Esophagus muscularis mucosa (tissue), 4 donors: ENCODE measurements around the gene DOK7. TPM values are rescaled to one million over a fixed set of nuclear protein-coding genes. Genes with fewer than 3 reads are reported as not detected.

Source experiments
- DNase-seq: peaks from one replicate; pipeline ENCODE4 v3.0.0-alpha.2; 2017; ENCODE audit errors: extremely low spot score
- H3K27ac ChIP-seq, 4 donors: fragments of 200-600 bp; sonication (generic); replicated peaks in 1 of 4; 1 replicate in 3 of 4; 2 replicates in 1 of 4; pipeline ENCODE4 v1.5.1; 2016 to 2019; ENCODE audit warnings: mild to moderate bottlenecking in 1 of 4
- H3K27me3 ChIP-seq, 4 donors: fragments of 200-600 bp; sonication (generic); one replicate each; pipeline versions ENCODE4 v1.5.1 to v1.6.0; 2016 to 2019
- H3K36me3 ChIP-seq, 4 donors: fragments of 200-600 bp; sonication (generic); one replicate each; pipeline ENCODE4 v1.5.1; 2016 to 2019
- H3K4me1 ChIP-seq, 4 donors: fragments of 200-600 bp; sonication (generic); one replicate each; pipeline ENCODE4 v1.5.1; 2016 to 2019
- H3K4me3 ChIP-seq, 4 donors: fragments of 200-600 bp; sonication (generic); 1 replicate in 2 of 4; 2 replicates in 2 of 4; pipeline ENCODE4 v1.5.1; 2016 to 2019; ENCODE audit warnings: mild to moderate bottlenecking in 4 of 4, moderate library complexity in 1 of 4
- H3K9me3 ChIP-seq, 4 donors: fragments of 200-600 bp; sonication (generic); 1 replicate in 3 of 4; 2 replicates in 1 of 4; pipeline ENCODE4 v1.5.1; 2016 to 2019
- EP300 ChIP-seq: sonication (generic); formaldehyde crosslinking; IDR thresholded peaks from one replicate; pipeline ENCODE4 v1.6.1; 2017; ENCODE audit warnings: antibody characterized with exemption
- POLR2A ChIP-seq: fragments of 450-650 bp; IDR thresholded peaks from one replicate; pipeline ENCODE4 v1.6.1; 2017; ENCODE audit warnings: antibody characterized with exemption, moderate library complexity, mild to moderate bottlenecking, low read depth
- POLR2AphosphoS5 ChIP-seq, 2 donors: sonication (generic); formaldehyde crosslinking; IDR thresholded peaks; one replicate each; pipeline ENCODE4 v1.6.1; 2017; ENCODE audit warnings: antibody characterized with exemption in 2 of 2
- WGBS: methylation state at CpG from one replicate; pipeline ENCODE4 v1.1.5; 2018; 5-methylcytosine and 5-hydroxymethylcytosine counted together
- intact Hi-C: fragments of 100-400 bp; cut with DNase I; formaldehyde crosslinking; loops from one replicate; pipeline ENCODE4 v1.15.1; 2023
- total RNA-seq, 4 donors: library from RNA; depleted of rRNA; stranded (reverse); fragments of >200 nt; gene quantifications; one replicate each; pipeline versions ENCODE4 v1.1.0 to v1.2.1, GENCODE V29; 2016
- TF ChIP-seq, protein P1 (sequence below), 3 experiments: fragments of 200-600 bp in 2 of 3; fragments of 450-650 bp in 1 of 3; sonication (generic) in 2 of 3; IDR thresholded peaks; one replicate each; pipeline ENCODE4 v1.5.1; 2017 to 2019; ENCODE audit warnings: antibody characterized with exemption in 3 of 3, mild to moderate bottlenecking in 2 of 3, moderate library complexity in 1 of 3

Gene DOK7
- total RNA-seq, 4 donors from 2014 or later, result 0.50 to 1.7 (median 1.4) TPM

DNA sequence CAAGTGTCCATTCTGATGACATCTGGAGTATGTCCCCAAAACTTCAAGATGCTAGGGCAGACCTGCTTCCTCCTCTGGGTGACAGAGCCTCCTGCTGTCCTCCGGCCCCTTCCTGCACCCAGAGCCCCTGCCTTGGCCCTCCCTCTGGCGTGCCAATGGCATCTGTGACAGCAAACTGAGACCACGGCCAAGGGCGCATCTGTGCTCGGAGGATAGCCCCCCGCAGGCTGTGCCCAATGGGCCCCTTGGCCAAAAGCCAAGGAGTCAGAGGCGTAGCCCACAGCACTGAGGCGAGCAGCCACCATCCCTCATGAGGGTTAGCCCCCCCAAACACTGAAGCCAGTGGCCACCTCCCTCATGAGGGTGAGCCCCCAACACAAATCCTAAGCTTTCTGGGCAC, 61.2 kb downstream of the DOK7 start:
- Histone ChIP-seq H3K36me3 (peaks cover 46 to 94% (median 81%) of the 10 kb centered on the region in 4 donors), H3K27me3 (no peaks in the 10 kb centered on the region), H3K27ac (no peak overlapping the region), H3K4me1 (peaks cover 0 to 34% (median 6%) of the 10 kb centered on the region in 4 donors), H3K4me3 (no peak overlapping the region), H3K9me3 (no peaks in the 10 kb centered on the region)
- DNase-seq, result no peak
- TF ChIP-seq POLR2AphosphoS5 (IDR thresholded peaks at IDR 0.05), result no peak
- no peak for TF ChIP-seq EP300
- TF ChIP-seq, protein P1, sequence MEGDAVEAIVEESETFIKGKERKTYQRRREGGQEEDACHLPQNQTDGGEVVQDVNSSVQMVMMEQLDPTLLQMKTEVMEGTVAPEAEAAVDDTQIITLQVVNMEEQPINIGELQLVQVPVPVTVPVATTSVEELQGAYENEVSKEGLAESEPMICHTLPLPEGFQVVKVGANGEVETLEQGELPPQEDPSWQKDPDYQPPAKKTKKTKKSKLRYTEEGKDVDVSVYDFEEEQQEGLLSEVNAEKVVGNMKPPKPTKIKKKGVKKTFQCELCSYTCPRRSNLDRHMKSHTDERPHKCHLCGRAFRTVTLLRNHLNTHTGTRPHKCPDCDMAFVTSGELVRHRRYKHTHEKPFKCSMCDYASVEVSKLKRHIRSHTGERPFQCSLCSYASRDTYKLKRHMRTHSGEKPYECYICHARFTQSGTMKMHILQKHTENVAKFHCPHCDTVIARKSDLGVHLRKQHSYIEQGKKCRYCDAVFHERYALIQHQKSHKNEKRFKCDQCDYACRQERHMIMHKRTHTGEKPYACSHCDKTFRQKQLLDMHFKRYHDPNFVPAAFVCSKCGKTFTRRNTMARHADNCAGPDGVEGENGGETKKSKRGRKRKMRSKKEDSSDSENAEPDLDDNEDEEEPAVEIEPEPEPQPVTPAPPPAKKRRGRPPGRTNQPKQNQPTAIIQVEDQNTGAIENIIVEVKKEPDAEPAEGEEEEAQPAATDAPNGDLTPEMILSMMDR (IDR thresholded peaks at IDR 0.05), result no peak
- no peak for TF ChIP-seq POLR2A
- 84% methylated on average over 5 of the region's 8 CpGs for WGBS
- intact Hi-C loops, result no loop called here

DNA sequence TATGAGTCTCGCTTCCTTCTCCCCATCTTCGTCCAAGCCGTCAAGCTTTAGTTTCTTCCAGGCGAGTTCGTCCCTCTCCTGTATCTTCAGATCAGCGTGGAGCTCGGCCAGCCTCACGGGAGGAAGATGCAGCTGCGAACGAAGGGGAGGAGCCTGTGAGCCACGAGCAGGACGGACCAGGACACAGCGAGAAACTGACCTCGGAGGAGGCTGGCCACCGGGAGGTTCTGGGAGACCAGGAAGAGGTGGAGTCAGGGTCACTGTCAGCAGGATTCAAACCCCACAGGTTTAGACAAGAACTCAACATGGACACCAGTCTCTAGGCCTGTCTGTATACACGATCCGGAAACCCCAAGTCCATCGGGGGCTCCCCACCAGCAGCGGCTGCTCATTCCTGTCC, 61.8 kb downstream of the DOK7 start:
- TF ChIP-seq POLR2A (no peak), POLR2AphosphoS5 (IDR thresholded peaks at IDR 0.05) (no peak), EP300 (no peak)
- TF ChIP-seq, protein P1 (IDR thresholded peaks at IDR 0.05), result no peak
- Histone ChIP-seq H3K9me3 (no peaks in the 10 kb centered on the region), H3K36me3 (peaks cover 40 to 93% (median 80%) of the 10 kb centered on the region in 4 donors), H3K27me3 (no peaks in the 10 kb centered on the region), H3K4me3 (no peak overlapping the region), H3K4me1 (peaks cover 4 to 39% (median 10%) of the 10 kb centered on the region in 4 donors), H3K27ac (no peak overlapping the region)
- DNase-seq, result no peak
- 82% methylated on average over 19 of the region's 19 CpGs for WGBS
- intact Hi-C loops, result no loop called here

DNA sequence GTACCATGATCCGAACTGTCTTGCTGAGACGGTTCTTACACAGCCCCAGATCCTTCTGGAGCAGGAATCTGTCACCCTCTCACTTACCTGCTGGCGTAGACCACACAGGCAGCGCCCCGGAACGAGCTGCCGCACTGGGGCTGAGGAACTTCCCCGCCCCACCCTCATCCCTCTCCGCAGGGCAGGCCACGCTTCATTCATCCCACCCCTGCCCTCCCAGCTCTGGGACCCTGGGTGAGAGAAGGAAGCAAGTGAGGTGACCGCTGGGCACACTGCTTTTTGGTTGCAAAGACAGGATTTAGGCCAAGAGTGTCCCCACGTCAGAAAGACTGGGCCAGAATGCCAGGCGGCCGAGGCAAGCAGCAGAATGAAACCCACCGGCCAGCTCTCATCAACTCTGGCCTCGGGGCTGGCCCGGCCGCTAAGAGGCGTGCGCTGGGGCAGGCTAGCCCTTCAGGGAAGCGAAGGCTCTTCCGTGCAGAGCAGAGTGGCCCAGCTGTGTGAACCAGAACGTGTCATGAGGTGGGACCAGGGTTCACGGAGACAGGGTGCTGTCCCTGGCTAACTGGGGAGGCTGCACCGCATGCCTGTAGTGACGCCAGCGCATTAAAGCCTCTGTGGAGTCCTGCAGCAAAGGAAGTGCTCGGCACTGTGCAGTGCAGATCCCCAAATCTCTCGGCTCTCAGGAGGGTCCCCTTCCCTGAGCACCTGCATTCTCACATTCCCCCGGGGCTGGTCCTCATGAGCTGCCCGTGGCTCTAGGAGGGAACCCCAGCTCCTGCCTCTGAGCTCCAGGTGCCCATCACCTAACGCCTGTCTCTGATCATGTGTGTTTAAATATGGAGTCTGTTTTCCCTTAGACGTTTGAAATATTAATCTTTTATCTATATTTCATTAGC, 62.7 kb downstream of the DOK7 start:
- Histone ChIP-seq H3K36me3 (peaks cover 32 to 85% (median 71%) of the 10 kb centered on the region in 4 donors), H3K9me3 (no peaks in the 10 kb centered on the region), H3K4me3 (no peak overlapping the region), H3K27ac (no peak overlapping the region), H3K27me3 (no peaks in the 10 kb centered on the region), H3K4me1 (peaks cover 11 to 48% (median 18%) of the 10 kb centered on the region in 4 donors)
- WGBS, result 82% methylated on average over 32 of the region's 33 CpGs
- no peak for DNase-seq
- intact Hi-C loops, result no loop called here
- no peak for TF ChIP-seq POLR2A
- no peak for TF ChIP-seq EP300
- TF ChIP-seq POLR2AphosphoS5 (IDR thresholded peaks at IDR 0.05), result no peak
- TF ChIP-seq, protein P1 (IDR thresholded peaks at IDR 0.05), result no peak

DNA sequence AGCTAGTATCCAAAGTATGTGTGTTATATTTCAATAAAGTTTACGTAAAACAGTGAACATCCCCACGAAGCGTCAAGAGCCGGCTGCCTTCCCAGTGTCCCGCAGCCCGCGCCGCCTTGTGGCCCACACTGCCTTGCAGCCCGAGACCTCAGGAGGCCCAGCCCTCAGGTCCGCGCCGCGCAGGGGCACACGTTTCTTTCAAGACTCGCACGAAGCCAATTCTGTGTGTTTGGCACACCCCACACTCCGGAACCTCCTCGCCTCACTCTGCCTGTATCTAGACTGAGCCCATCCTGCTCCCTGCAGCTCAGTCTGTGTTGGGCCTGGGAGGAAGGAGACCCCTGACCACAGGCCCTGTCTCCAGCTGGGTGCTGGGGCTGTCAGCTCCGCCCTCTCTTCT, 63.4 kb downstream of the DOK7 start:
- Histone ChIP-seq H3K4me1 (peaks cover 18 to 55% (median 25%) of the 10 kb centered on the region in 4 donors), H3K9me3 (no peaks in the 10 kb centered on the region), H3K27ac (no peak overlapping the region), H3K4me3 (no peak overlapping the region), H3K36me3 (peaks cover 25 to 78% (median 65%) of the 10 kb centered on the region in 4 donors), H3K27me3 (no peaks in the 10 kb centered on the region)
- no peak for DNase-seq
- intact Hi-C loops, result no loop called here
- TF ChIP-seq, protein P1 (IDR thresholded peaks at IDR 0.05), result no peak
- no peak for TF ChIP-seq POLR2AphosphoS5 (IDR thresholded peaks at IDR 0.05)
- no peak for TF ChIP-seq EP300
- no peak for TF ChIP-seq POLR2A
- 92% methylated on average over 19 of the region's 19 CpGs for WGBS
